ENCODE results near the gene LARP6. TPM values are rescaled to one million over a fixed set of nuclear protein-coding genes. Genes with fewer than 3 reads are reported as not detected.

The LARP6 gene
- total and polyA plus RNA-seq, 2 of the 13 experiments (the other 11 are each of a cell fraction or from before 2014, with no cell fraction given), result 2.9 to 8.2 TPM

DNA sequence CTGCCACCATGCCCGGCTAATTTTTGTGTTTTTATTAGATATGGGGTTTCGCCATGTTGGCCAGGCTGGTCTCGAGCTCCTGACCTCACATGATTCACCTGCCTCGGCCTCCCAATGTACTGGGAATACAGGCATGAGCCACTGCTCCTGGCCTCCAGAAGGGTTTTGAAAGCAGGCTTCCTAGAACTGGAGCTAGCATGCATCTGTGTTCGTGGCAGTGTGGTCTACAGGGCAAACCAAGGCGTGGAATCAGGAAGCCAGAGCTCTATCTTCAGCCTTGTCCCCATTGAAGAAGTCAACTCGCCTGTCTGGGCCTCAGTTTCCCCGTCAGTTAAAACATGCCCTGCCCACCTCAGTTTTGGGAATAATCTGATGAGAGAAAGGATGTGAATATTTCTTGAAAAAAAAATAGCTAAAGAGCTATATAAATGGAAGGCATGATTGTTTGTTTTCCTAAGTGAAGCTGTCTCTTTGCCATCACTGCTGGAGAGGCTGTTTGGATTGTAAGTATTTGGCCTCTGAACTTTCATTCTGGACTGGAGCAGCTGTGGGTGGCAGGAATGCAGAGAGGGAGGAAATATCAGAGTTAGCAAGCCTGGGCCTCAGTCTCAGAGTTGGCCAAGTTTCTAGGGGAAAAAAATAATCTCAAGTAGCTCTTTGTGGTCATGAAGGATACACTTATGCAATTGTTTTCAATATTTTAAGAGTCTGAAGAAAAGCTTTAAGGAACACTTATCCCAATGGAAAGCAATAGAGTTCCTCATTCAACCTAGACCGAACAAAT lies 54.1 kb downstream of the LARP6 start (continued):
- 0 out of 2 replicates have a peak, but pooled peaks have one; percentile 21 for TF ChIP-seq ELF3 (CRISPR knock-in tag; IDR thresholded peaks at IDR 0.05)
- no peak for TF ChIP-seq ZNF354B (CRISPR knock-in tag; IDR thresholded peaks at IDR 0.05)
- TF ChIP-seq SAP130 (CRISPR knock-in tag; IDR thresholded peaks at IDR 0.05; ENCODE audit: low read depth), result peak; percentile 40; the same call in 1 of the 2 replicates
- TF ChIP-seq NR2F6 (IDR thresholded peaks at IDR 0.05), result peak; percentile 70
- TF ChIP-seq NR2F6 (CRISPR knock-in tag; IDR thresholded peaks at IDR 0.05), result peak; percentile 68
- no peak for TF ChIP-seq ZNF572 (CRISPR knock-in tag; IDR thresholded peaks at IDR 0.05)
- TF ChIP-seq ZNF431 (CRISPR knock-in tag; IDR thresholded peaks at IDR 0.05; ENCODE audit: borderline replicate concordance, low read depth), result peak; percentile 38; the same call in 1 of the 2 replicates

- no peak for DNase-seq (ENCODE audit: low spot score)
- no peak for ATAC-seq
- ChIA-PET CTCF (ENCODE audit: low intra/inter-chr PET ratio, low total read pairs) (no interaction called here), POLR2A (no interaction called here)
- Histone ChIP-seq H4K20me1 (ENCODE audit: insufficient read depth, low read length) (no peaks in the 10 kb centered on the region), H3K4me2 (ENCODE audit: low read depth, low read length) (no peak overlapping the region), H2AFZ (ENCODE audit: low read length) (no peak overlapping the region), H3K4me1 (ENCODE audit: insufficient read depth, low read length) (peaks cover 39% of the 10 kb centered on the region), H3K4me3 (replicated peaks in 1 of 3; ENCODE audit: insufficient read depth in 1 of 3, low read depth in 2 of 3, low read length in 3 of 3) (no peak overlapping the region), H3K9me3 (ENCODE audit: low read length) (no peaks in the 10 kb centered on the region), H3K36me3 (replicated peaks in 1 of 2; ENCODE audit: control insufficient read depth in 1 of 2, insufficient read depth in 2 of 2, low read length in 2 of 2) (no peaks in the 10 kb centered on the region), H3K27ac (ENCODE audit: extremely low read length, insufficient read depth, low read length) (no peak overlapping the region), H3K9ac (ENCODE audit: insufficient read depth, low read depth, low read length) (no peak overlapping the region), H3K79me2 (ENCODE audit: insufficient read depth, low read length) (no peaks in the 10 kb centered on the region), H3K27me3 (ENCODE audit: control insufficient read depth in 1 of 2, insufficient read depth in 2 of 2, low read length in 2 of 2) (no peaks in the 10 kb centered on the region)
- FAIRE-seq, result no peak
- intact Hi-C loops (cut with micrococcal nuclease; ENCODE audit: unreplicated experiment) (no loop called here), in situ Hi-C loops (cut with HindIII; ENCODE audit: extremely low pct_ligation_motif_present, low pct_unique_long_range_greater_than_20kb) (no loop called here)
- BruUV-seq (replicated peaks), result no TSS peak
- 70% methylated on average over 5 of the region's 5 CpGs for WGBS (ENCODE audit: low lambda C conversion rate)
- TF ChIP-seq ZNF547 (CRISPR knock-in tag; IDR thresholded peaks at IDR 0.05) (no peak), ZNF34 (CRISPR knock-in tag; IDR thresholded peaks at IDR 0.05; ENCODE audit: borderline replicate concordance) (no peak), RCOR2 (CRISPR knock-in tag; IDR thresholded peaks at IDR 0.05) (no peak), ZNF737 (CRISPR knock-in tag; IDR thresholded peaks at IDR 0.05; ENCODE audit: borderline replicate concordance) (no peak), DNMT3B (CRISPR knock-in tag; conservative IDR thresholded peaks at IDR 0.05) (no peak), PRDM10 (CRISPR knock-in tag; IDR thresholded peaks at IDR 0.05; ENCODE audit: low read depth) (no peak), ATAD3A (CRISPR knock-in tag; IDR thresholded peaks at IDR 0.05) (no peak), MNT (IDR thresholded peaks at IDR 0.05) (no peak), ZNF326 (CRISPR knock-in tag; IDR thresholded peaks at IDR 0.05; ENCODE audit: borderline replicate concordance) (no peak)
Measured at GRCh38 chr15:70797464-70797863, 56.5 kb downstream of the LARP6 start.
